Erythroblast (primary cell): Measurements from ENCODE around the gene LRMDA.

Experiments
- GATA1 ChIP-seq: IDR thresholded peaks from 2 replicates; pipeline ENCODE4 v1.6.1; 2011; ENCODE audit warnings: low read depth, mild to moderate bottlenecking, control low read depth, low read length, moderate library complexity
- POLR2A ChIP-seq: IDR thresholded peaks from 2 replicates; pipeline ENCODE4 v1.6.1; 2011; ENCODE audit warnings: mild to moderate bottlenecking, low read length

- TF ChIP-seq POLR2A (no peak), GATA1 (no peak)
Observed at GRCh38 chr10:75430000-75430763, 1.2 kb upstream of the LRMDA start.
